ENCODE results near the gene EXOC3. TPM values are rescaled to one million over a fixed set of nuclear protein-coding genes. Genes with fewer than 3 reads are reported as not detected.
"Not testable (repeated sequence)": the region's sequence is repeated elsewhere in the genome, so short reads cannot be mapped to it uniquely, and the experiment has no call there.

Gene EXOC3
- polyA plus RNA-seq, 3 donors, result 33.2 to 59.7 (median 53.8) TPM

- TF ChIP-seq CTCF (IDR thresholded peaks at IDR 0.05), result no peak
- Histone ChIP-seq H4K20me1 (ENCODE audit: insufficient read depth, low read length) (no peaks in the 10 kb centered on the region), H3K36me3 (replicated peaks in 1 of 2; ENCODE audit: control insufficient read depth in 1 of 2, insufficient read depth in 2 of 2, low read length in 2 of 2) (no peaks in the 10 kb centered on the region), H3K4me3 (replicated peaks in 1 of 3; ENCODE audit: low read depth in 2 of 3, low read length in 3 of 3) (no peak overlapping the region), H3K9me3 (replicated peaks in 1 of 2; ENCODE audit: control insufficient read depth in 1 of 2, insufficient read depth in 1 of 2, low read length in 2 of 2) (no peaks in the 10 kb centered on the region), H2AFZ (ENCODE audit: insufficient read depth, low read depth, low read length, poor library complexity, severe bottlenecking) (no peak overlapping the region), H3K4me1 (ENCODE audit: control insufficient read depth in 1 of 2, insufficient read depth in 2 of 2, low read length in 2 of 2) (peaks cover 19 to 29% of the 10 kb centered on the region in 2 donors), H3K4me2 (replicated peaks; ENCODE audit: extremely low read depth, low read length, poor library complexity, severe bottlenecking) (no peak overlapping the region), H3K9ac (ENCODE audit: insufficient read depth, low read length, poor library complexity, severe bottlenecking) (no peak overlapping the region), H3K27me3 (ENCODE audit: control insufficient read depth in 2 of 2, insufficient read depth in 2 of 2, low read length in 2 of 2) (peaks cover 0 to 12% of the 10 kb centered on the region in 2 donors), H3K79me2 (ENCODE audit: insufficient read depth, low read length) (no peaks in the 10 kb centered on the region), H3K27ac (ENCODE audit: low read depth in 1 of 2, low read length in 2 of 2) (no peak overlapping the region)
- 97% methylated on average over 14 of the region's 24 CpGs for WGBS (ENCODE audit: insufficient coverage)
- H3K4me1 Mint-ChIP-seq, result peaks cover 17% of the 10 kb centered on the region
- H3K27ac Mint-ChIP-seq, result peak overlapping the region in 5 of 7 donors; percentile 14 to 87 (median 52)
- H3K9me3 Mint-ChIP-seq, result peaks cover 0 to 4% (median 2%) of the 10 kb centered on the region in 7 donors
- intact Hi-C loops (cut with micrococcal nuclease), result no loop called here
- H3K36me3 Mint-ChIP-seq, result no peaks in the 10 kb centered on the region
- H3K4me3 Mint-ChIP-seq, result no peak overlapping the region
- no peak for DNase-seq
- peaks cover 8 to 27% (median 21%) of the 10 kb centered on the region in 3 donors for H3K27me3 Mint-ChIP-seq (ENCODE audit: low read depth in 3 of 3)
Observed at GRCh38 chr5:401146-402034, 41.6 kb upstream of the EXOC3 start.

- Mint-ChIP-seq H3K27ac (peak overlapping the region in 3 of 7 donors; percentile 49 to 87 (median 64)), H3K27me3 (ENCODE audit: low read depth in 3 of 3) (peaks cover 8 to 27% (median 21%) of the 10 kb centered on the region in 3 donors), H3K4me3 (peak overlapping the region in 1 of 2 donors; percentile 87), H3K4me1 (peaks cover 17% of the 10 kb centered on the region)
- H3K9me3 ChIP-seq (replicated peaks in 1 of 2; ENCODE audit: control insufficient read depth in 1 of 2, insufficient read depth in 1 of 2, low read length in 2 of 2); H4K20me1 ChIP-seq (ENCODE audit: insufficient read depth, low read length); H3K27ac ChIP-seq (ENCODE audit: low read depth in 1 of 2, low read length in 2 of 2); H2AFZ ChIP-seq (ENCODE audit: insufficient read depth, low read depth, low read length, poor library complexity, severe bottlenecking); H3K9ac ChIP-seq (ENCODE audit: insufficient read depth, low read length, poor library complexity, severe bottlenecking); H3K36me3 Mint-ChIP-seq; H3K36me3 ChIP-seq (replicated peaks in 1 of 2; ENCODE audit: control insufficient read depth in 1 of 2, insufficient read depth in 2 of 2, low read length in 2 of 2); DNase-seq; intact Hi-C loops (cut with micrococcal nuclease); H3K79me2 ChIP-seq (ENCODE audit: insufficient read depth, low read length); H3K4me3 ChIP-seq (replicated peaks in 1 of 3; ENCODE audit: low read depth in 2 of 3, low read length in 3 of 3); H3K4me2 ChIP-seq (replicated peaks; ENCODE audit: extremely low read depth, low read length, poor library complexity, severe bottlenecking); H3K9me3 Mint-ChIP-seq: not testable (repeated sequence)
- 98% methylated on average over 8 of the region's 17 CpGs for WGBS (ENCODE audit: insufficient coverage)
- Histone ChIP-seq H3K27me3 (ENCODE audit: control insufficient read depth in 2 of 2, insufficient read depth in 2 of 2, low read length in 2 of 2) (peaks cover 0 to 12% of the 10 kb centered on the region in 2 donors), H3K4me1 (ENCODE audit: control insufficient read depth in 1 of 2, insufficient read depth in 2 of 2, low read length in 2 of 2) (peaks cover 19 to 29% of the 10 kb centered on the region in 2 donors)
Observed at GRCh38 chr5:402219-402614, 40.8 kb upstream of the EXOC3 start.
